GM12872 (cell line): ENCODE data around the gene POLE.

Source experiments
- CTCF ChIP-seq: IDR thresholded peaks from 3 replicates; pipeline ENCODE4 v1.5.1; 2011; ENCODE audit warnings: low read depth, mild to moderate bottlenecking, low read length, moderate library complexity; ENCODE audit not compliant: insufficient read depth

POLE gene

GRCh38 chr12:132583736-132584135 is 103.4 kb downstream of the POLE start:
- TF ChIP-seq CTCF = no peak

- no peak for TF ChIP-seq CTCF
Measured at GRCh38 chr12:132583411-132583710, 103.8 kb downstream of the POLE start.

DNA sequence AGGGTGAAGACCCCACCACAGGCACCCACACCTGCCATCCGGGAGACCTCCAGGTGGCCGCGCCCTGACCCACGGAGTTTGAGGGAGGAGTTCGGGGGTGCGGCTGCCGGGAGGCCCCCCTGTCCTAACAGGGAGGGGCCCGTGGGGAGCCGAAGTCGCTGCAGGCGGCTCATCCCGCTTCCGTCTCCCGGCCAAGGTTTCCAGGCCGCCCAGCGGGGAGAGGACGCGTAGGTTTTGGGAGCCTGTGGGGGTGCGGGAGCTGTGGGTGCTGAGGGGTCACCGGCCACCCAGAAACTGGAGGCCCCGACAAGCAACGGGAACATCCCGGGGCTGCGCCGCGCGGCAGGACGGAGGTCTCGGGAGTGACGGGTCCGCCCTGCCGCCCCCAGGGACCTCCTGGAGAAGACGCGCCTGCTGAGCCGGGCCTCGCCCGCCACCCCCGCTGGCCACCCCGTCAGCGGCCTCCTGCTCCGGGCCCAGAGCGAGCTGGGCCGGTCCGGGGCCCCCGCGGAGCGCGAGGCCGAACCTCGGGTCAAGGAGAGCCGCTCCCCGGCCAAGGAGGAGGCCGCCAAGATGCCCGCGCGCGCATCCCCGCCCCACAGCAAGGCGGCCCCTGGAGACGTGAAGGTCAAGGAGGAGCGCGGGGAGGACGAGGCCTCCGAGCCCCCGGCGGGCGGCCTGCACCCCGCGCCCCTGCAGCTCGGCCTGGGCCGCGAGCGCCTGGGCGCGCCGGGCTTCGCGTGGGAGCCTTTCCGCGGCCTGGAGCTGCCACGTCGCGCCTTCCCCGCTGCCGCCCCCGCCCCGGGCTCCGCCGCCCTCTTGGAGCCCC is 104.3 kb downstream of the POLE start:
- no peak for TF ChIP-seq CTCF

DNA sequence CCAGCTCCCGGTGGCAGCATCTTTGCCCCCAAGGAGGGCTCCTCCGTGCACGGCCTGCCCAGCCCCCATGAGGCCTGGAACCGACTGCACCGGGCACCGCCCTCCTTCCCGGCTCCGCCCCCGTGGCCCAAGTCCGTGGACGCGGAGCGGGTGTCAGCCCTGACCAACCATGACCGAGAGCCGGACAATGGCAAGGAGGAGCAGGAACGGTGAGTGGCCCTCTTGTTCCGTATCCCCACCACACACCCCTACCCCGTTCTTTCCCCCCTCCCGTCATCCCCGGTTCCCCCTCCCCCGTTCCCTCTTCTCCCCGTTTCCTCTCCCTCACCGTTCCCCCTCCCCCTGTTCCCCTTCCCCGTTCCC is 105.1 kb downstream of the POLE start:
- no peak for TF ChIP-seq CTCF

- TF ChIP-seq CTCF = no peak
Measured at GRCh38 chr12:132581348-132582057, 105.6 kb downstream of the POLE start.

DNA sequence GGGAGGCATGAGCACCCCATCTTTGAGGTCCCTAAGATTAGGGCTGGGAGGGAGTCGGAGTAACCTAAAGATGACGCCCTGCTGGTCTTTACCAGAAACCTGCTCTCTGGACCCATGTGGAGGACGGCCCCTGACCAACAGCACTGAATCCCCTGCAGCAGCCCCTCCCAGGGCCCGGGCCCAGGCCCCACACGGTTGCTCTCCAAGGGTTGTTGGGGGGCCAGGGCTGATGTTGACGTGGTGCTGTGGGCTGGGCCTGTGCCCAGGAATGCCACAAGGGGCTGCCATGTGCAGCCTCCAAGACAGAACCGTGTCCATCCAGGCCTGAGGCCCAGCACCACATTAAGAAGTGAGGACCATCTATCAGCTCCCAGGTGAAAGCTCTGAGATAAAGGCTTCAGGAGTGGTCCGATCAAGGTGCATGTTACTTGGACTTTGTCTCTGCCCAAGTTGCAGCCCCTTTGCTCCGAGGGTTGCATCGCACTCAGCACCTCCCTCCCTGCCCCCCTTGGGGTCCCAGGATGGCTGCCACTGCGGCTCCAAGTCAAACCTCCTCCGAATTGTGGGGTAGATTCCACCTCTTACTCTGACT is 106.3 kb downstream of the POLE start:
- TF ChIP-seq CTCF = no peak

GRCh38 chr12:132579744-132580143 is 107.4 kb downstream of the POLE start:
- TF ChIP-seq CTCF = no peak
